Esophagus muscularis mucosa (tissue), 4 donors: ENCODE measurements around the gene NAV2. TPM values are rescaled to one million over a fixed set of nuclear protein-coding genes. Genes with fewer than 3 reads are reported as not detected.

ENCODE experiments used
- DNase-seq: peaks from one replicate; pipeline ENCODE4 v3.0.0-alpha.2; 2017; ENCODE audit errors: extremely low spot score
- H3K27ac ChIP-seq, 4 donors: fragments of 200-600 bp; sonication (generic); replicated peaks in 1 of 4; 1 replicate in 3 of 4; 2 replicates in 1 of 4; pipeline ENCODE4 v1.5.1; 2016 to 2019; ENCODE audit warnings: mild to moderate bottlenecking in 1 of 4
- H3K27me3 ChIP-seq, 4 donors: fragments of 200-600 bp; sonication (generic); one replicate each; pipeline versions ENCODE4 v1.5.1 to v1.6.0; 2016 to 2019
- H3K36me3 ChIP-seq, 4 donors: fragments of 200-600 bp; sonication (generic); one replicate each; pipeline ENCODE4 v1.5.1; 2016 to 2019
- H3K4me1 ChIP-seq, 4 donors: fragments of 200-600 bp; sonication (generic); one replicate each; pipeline ENCODE4 v1.5.1; 2016 to 2019
- H3K4me3 ChIP-seq, 4 donors: fragments of 200-600 bp; sonication (generic); 1 replicate in 2 of 4; 2 replicates in 2 of 4; pipeline ENCODE4 v1.5.1; 2016 to 2019; ENCODE audit warnings: mild to moderate bottlenecking in 4 of 4, moderate library complexity in 1 of 4
- H3K9me3 ChIP-seq, 4 donors: fragments of 200-600 bp; sonication (generic); 1 replicate in 3 of 4; 2 replicates in 1 of 4; pipeline ENCODE4 v1.5.1; 2016 to 2019
- CTCF ChIP-seq, 3 experiments: fragments of 200-600 bp in 2 of 3; fragments of 450-650 bp in 1 of 3; sonication (generic) in 2 of 3; IDR thresholded peaks; one replicate each; pipeline ENCODE4 v1.5.1; 2017 to 2019; ENCODE audit warnings: antibody characterized with exemption in 3 of 3, mild to moderate bottlenecking in 2 of 3, moderate library complexity in 1 of 3
- EP300 ChIP-seq: sonication (generic); formaldehyde crosslinking; IDR thresholded peaks from one replicate; pipeline ENCODE4 v1.6.1; 2017; ENCODE audit warnings: antibody characterized with exemption
- POLR2A ChIP-seq: fragments of 450-650 bp; IDR thresholded peaks from one replicate; pipeline ENCODE4 v1.6.1; 2017; ENCODE audit warnings: antibody characterized with exemption, moderate library complexity, mild to moderate bottlenecking, low read depth
- POLR2AphosphoS5 ChIP-seq, 2 donors: sonication (generic); formaldehyde crosslinking; IDR thresholded peaks; one replicate each; pipeline ENCODE4 v1.6.1; 2017; ENCODE audit warnings: antibody characterized with exemption in 2 of 2
- WGBS: methylation state at CpG from one replicate; pipeline ENCODE4 v1.1.5; 2018; 5-methylcytosine and 5-hydroxymethylcytosine counted together
- intact Hi-C: fragments of 100-400 bp; cut with DNase I; formaldehyde crosslinking; loops from one replicate; pipeline ENCODE4 v1.15.1; 2023
- total RNA-seq, 4 donors: library from RNA; depleted of rRNA; stranded (reverse); fragments of >200 nt; gene quantifications; one replicate each; pipeline versions ENCODE4 v1.1.0 to v1.2.1, GENCODE V29; 2016

The NAV2 gene
- total RNA-seq, 4 donors from 2014 or later = 21.9 to 57.0 (median 37.5) TPM

- no peaks in the 10 kb centered on the region for H3K9me3 ChIP-seq
- no peaks in the 10 kb centered on the region for H3K36me3 ChIP-seq
- 90% methylated on average over 5 of the region's 5 CpGs for WGBS
- no peak for DNase-seq
- TF ChIP-seq EP300 (no peak), POLR2A (no peak), POLR2AphosphoS5 (IDR thresholded peaks at IDR 0.05) (no peak), CTCF (IDR thresholded peaks at IDR 0.05) (no peak)
- no peak overlapping the region for H3K27ac ChIP-seq
- no peak overlapping the region for H3K4me3 ChIP-seq
- peaks cover 19 to 45% (median 38%) of the 10 kb centered on the region in 4 donors for H3K4me1 ChIP-seq
- no peaks in the 10 kb centered on the region for H3K27me3 ChIP-seq
- intact Hi-C loops = no loop called here
Measured at GRCh38 chr11:19753451-19754106, 40.9 kb downstream of the NAV2 start.

GRCh38 chr11:19756675-19757475 is 44.2 kb downstream of the NAV2 start:
- Histone ChIP-seq H3K36me3 (peaks cover 0 to 4% (median 0%) of the 10 kb centered on the region in 4 donors), H3K27ac (peak overlapping the region; percentile 53 to 75 (median 66)), H3K4me1 (peaks cover 21 to 57% (median 32%) of the 10 kb centered on the region in 4 donors), H3K27me3 (no peaks in the 10 kb centered on the region), H3K9me3 (no peaks in the 10 kb centered on the region), H3K4me3 (no peak overlapping the region)
- intact Hi-C loops = no loop called here
- 62% methylated on average over 11 of the region's 11 CpGs for WGBS
- DNase-seq = no peak
- TF ChIP-seq POLR2AphosphoS5 (IDR thresholded peaks at IDR 0.05) = no peak
- no peak for TF ChIP-seq CTCF (IDR thresholded peaks at IDR 0.05)
- no peak for TF ChIP-seq POLR2A
- TF ChIP-seq EP300 = peak; percentile 50

GRCh38 chr11:19759389-19759788 is 46.8 kb downstream of the NAV2 start:
- WGBS = 92% methylated on average over 3 of the region's 3 CpGs
- Histone ChIP-seq H3K4me3 (no peak overlapping the region), H3K4me1 (peaks cover 21 to 73% (median 46%) of the 10 kb centered on the region in 4 donors), H3K9me3 (no peaks in the 10 kb centered on the region), H3K36me3 (peaks cover 0 to 4% (median 1%) of the 10 kb centered on the region in 4 donors), H3K27ac (no peak overlapping the region), H3K27me3 (no peaks in the 10 kb centered on the region)
- intact Hi-C loops = no loop called here
- DNase-seq = no peak
- TF ChIP-seq CTCF (IDR thresholded peaks at IDR 0.05) (no peak), POLR2A (no peak), EP300 (no peak), POLR2AphosphoS5 (IDR thresholded peaks at IDR 0.05) (no peak)

- intact Hi-C loops = no loop called here
- 100% methylated on average over 1 of the region's 1 CpG for WGBS
- no peak for TF ChIP-seq POLR2A
- no peak for TF ChIP-seq CTCF (IDR thresholded peaks at IDR 0.05)
- no peak for TF ChIP-seq POLR2AphosphoS5 (IDR thresholded peaks at IDR 0.05)
- no peak for TF ChIP-seq EP300
- no peaks in the 10 kb centered on the region for H3K9me3 ChIP-seq
- H3K4me3 ChIP-seq = no peak overlapping the region
- H3K27ac ChIP-seq = no peak overlapping the region
- DNase-seq = no peak
- peaks cover 0 to 4% (median 1%) of the 10 kb centered on the region in 4 donors for H3K36me3 ChIP-seq
- no peaks in the 10 kb centered on the region for H3K27me3 ChIP-seq
- peaks cover 18 to 76% (median 52%) of the 10 kb centered on the region in 4 donors for H3K4me1 ChIP-seq
Measured at GRCh38 chr11:19762266-19762665, 49.6 kb downstream of the NAV2 start.
